SK-N-SH (cell line): Measurements from ENCODE around the gene TRAPPC6A. TPM values are rescaled to one million over a fixed set of nuclear protein-coding genes. Genes with fewer than 3 reads are reported as not detected.

Experiments
- CTCF ChIA-PET: fragments of 300-600, 350-600 bp; formaldehyde crosslinking; extraction: SDS; loops from one replicate; lab custom pipeline; 2021; lab: Yijun Ruan, JAX
- POLR2A ChIA-PET: fragments of 350-600 bp; sonication (Branson Sonifier 250); formaldehyde crosslinking; extraction: SDS; loops from one replicate; lab custom pipeline; 2020; ENCODE audit warnings: antibody characterized with exemption, inconsistent platforms; lab: Yijun Ruan, JAX
- DNase-seq: peaks from one replicate; pipeline ENCODE4 v3.0.0; 2012
- H2AFZ ChIP-seq: fragments of 200-600 bp; sonication (generic); 2 replicates; pipeline ENCODE4 v1.8.1; 2016; ENCODE audit warnings: antibody characterized with exemption, mild to moderate bottlenecking, low read depth
- H3F3A ChIP-seq: fragments of 200-600 bp; sonication (generic); replicated peaks from 2 replicates; pipeline ENCODE3; 2016; ENCODE audit warnings: antibody characterized with exemption, mild to moderate bottlenecking; ENCODE audit not compliant: insufficient read depth
- H3K27ac ChIP-seq, 2 experiments: fragments of 200-500 bp in 1 of 2; fragments of 200-600 bp in 1 of 2; sonication (Bioruptor generic) in 1 of 2; sonication (generic), shearing (Covaris generic) in 1 of 2; 2 replicates each; pipeline versions ENCODE4 v1.5.1 to v1.6.1; 2014 to 2016; ENCODE audit warnings: low read depth in 2 of 2, inconsistent platforms in 1 of 2, low read length in 1 of 2, mild to moderate bottlenecking in 1 of 2, mixed read lengths in 1 of 2
- H3K27me3 ChIP-seq: fragments of 200-600 bp; sonication (generic), shearing (Covaris generic); 2 replicates; pipeline ENCODE4 v1.6.1; 2016; ENCODE audit warnings: mixed run types; ENCODE audit not compliant: insufficient read depth
- H3K36me3 ChIP-seq, 2 experiments: fragments of 200-500 bp in 1 of 2; fragments of 200-600 bp in 1 of 2; sonication (Bioruptor generic) in 1 of 2; sonication (generic) in 1 of 2; replicated peaks in 1 of 2; 2 replicates each; pipeline versions ENCODE3 to v1.5.1; 2014 to 2016; ENCODE audit warnings: low read length in 1 of 2, mild to moderate bottlenecking in 1 of 2; ENCODE audit not compliant: insufficient read depth in 2 of 2, control insufficient read depth in 1 of 2
- H3K4me1 ChIP-seq, 2 experiments: fragments of 200-500 bp in 1 of 2; fragments of 200-600 bp in 1 of 2; sonication (Bioruptor generic) in 1 of 2; sonication (generic), shearing (Covaris generic) in 1 of 2; 2 replicates each; pipeline versions ENCODE4 v1.5.1 to v1.6.1; 2014 to 2016; ENCODE audit warnings: low read depth in 1 of 2, low read length in 1 of 2, mixed run types in 1 of 2; ENCODE audit not compliant: insufficient read depth in 2 of 2, control insufficient read depth in 1 of 2
- H3K4me2 ChIP-seq: fragments of 200-600 bp; sonication (generic), shearing (Covaris generic); 2 replicates; pipeline ENCODE4 v1.6.1; 2017; ENCODE audit warnings: mixed run types
- H3K4me3 ChIP-seq, 2 experiments: fragments of 200-500 bp in 1 of 2; fragments of 200-600 bp in 1 of 2; sonication (Bioruptor generic) in 1 of 2; sonication (generic), shearing (Covaris generic) in 1 of 2; 2 replicates each; pipeline versions ENCODE4 v1.5.1 to v1.8.1; 2014 to 2016; ENCODE audit warnings: low read depth in 2 of 2, inconsistent platforms in 1 of 2, low read length in 1 of 2, mild to moderate bottlenecking in 1 of 2, mixed read lengths in 1 of 2, moderate library complexity in 1 of 2
- H3K79me2 ChIP-seq: fragments of 200-600 bp; sonication (generic); 2 replicates; pipeline ENCODE4 v1.8.1; 2017; ENCODE audit warnings: mild to moderate bottlenecking; ENCODE audit not compliant: insufficient read depth
- H3K9ac ChIP-seq: fragments of 200-600 bp; sonication (generic); 2 replicates; pipeline ENCODE4 v1.6.1; 2017; ENCODE audit warnings: mixed run types
- H3K9me2 ChIP-seq: fragments of 200-600 bp; sonication (generic); 2 replicates; pipeline ENCODE4 v1.6.1; 2017; ENCODE audit warnings: mixed run types
- H3K9me3 ChIP-seq: fragments of 200-600 bp; sonication (generic); 2 replicates; pipeline ENCODE4 v1.6.1; 2017; ENCODE audit warnings: mixed run types, mild to moderate bottlenecking, moderate library complexity
- H4K20me1 ChIP-seq: fragments of 200-600 bp; sonication (generic); 2 replicates; pipeline ENCODE4 v1.6.1; 2017; ENCODE audit warnings: mild to moderate bottlenecking, mixed run types; ENCODE audit not compliant: insufficient read depth
- CHD2 ChIP-seq: fragments of 150-350 bp; IDR thresholded peaks from 2 replicates; pipeline ENCODE4 v1.6.1; 2018; ENCODE audit warnings: low read length; ENCODE audit not compliant: partially characterized antibody
- ELF1 ChIP-seq: IDR thresholded peaks from 2 replicates; pipeline ENCODE4 v1.4.0; 2012
- EZH2phosphoT487 ChIP-seq: fragments of 200-600 bp; sonication (generic); IDR thresholded peaks from 2 replicates; pipeline ENCODE4 v1.6.1; 2017; ENCODE audit warnings: low read depth, mixed run types, mild to moderate bottlenecking, antibody characterized with exemption, moderate library complexity, borderline replicate concordance
- FOXJ3 ChIP-seq: sonication (generic); formaldehyde crosslinking; IDR thresholded peaks from 2 replicates; pipeline ENCODE4 v1.5.1; 2020; ENCODE audit warnings: mild to moderate bottlenecking, missing genetic modification reagents
- FOXM1 ChIP-seq: IDR thresholded peaks from 2 replicates; pipeline ENCODE4 v1.4.0; 2012; ENCODE audit warnings: low read depth, mild to moderate bottlenecking
- GABPA ChIP-seq: IDR thresholded peaks from 2 replicates; pipeline ENCODE4 v1.4.0; 2012; ENCODE audit warnings: low read depth, mild to moderate bottlenecking
- IRF3 ChIP-seq: fragments of 150-350 bp; IDR thresholded peaks from 2 replicates; pipeline ENCODE4 v1.6.1; 2016; ENCODE audit warnings: mild to moderate bottlenecking, low read depth, low read length
- JUND ChIP-seq: IDR thresholded peaks from 2 replicates; pipeline ENCODE4 v1.4.0; 2012
- MXI1 ChIP-seq: IDR thresholded peaks from 2 replicates; pipeline ENCODE4 v1.6.1; 2012; ENCODE audit warnings: mild to moderate bottlenecking, low read depth, low read length, improper control_type of control experiment
- POLR2AphosphoS5 ChIP-seq: IDR thresholded peaks from 2 replicates; pipeline ENCODE4 v1.6.1; 2012; ENCODE audit warnings: low read depth, low read length
- RAD21 ChIP-seq: IDR thresholded peaks from 2 replicates; pipeline ENCODE4 v1.6.1; 2012; ENCODE audit warnings: mild to moderate bottlenecking, low read length
- RCOR1 ChIP-seq: fragments of 150-350 bp; IDR thresholded peaks from 2 replicates; pipeline ENCODE4 v1.6.1; 2017; ENCODE audit warnings: antibody characterized with exemption, low read length
- RFX5 ChIP-seq: IDR thresholded peaks from 2 replicates; pipeline ENCODE4 v1.6.1; 2012; ENCODE audit warnings: mild to moderate bottlenecking, improper control_type of control experiment, low read length
- SMC3 ChIP-seq: IDR thresholded peaks from 2 replicates; pipeline ENCODE4 v1.6.1; 2012; ENCODE audit warnings: low read depth, low read length, improper control_type of control experiment
- USF2 ChIP-seq: fragments of 150-350 bp; IDR thresholded peaks from 2 replicates; pipeline ENCODE4 v1.6.1; 2017; ENCODE audit warnings: antibody characterized with exemption, low read length, low read depth, borderline replicate concordance
- WGBS: methylation state at CpG from one replicate; pipeline ENCODE4 v1.1.6; 2017; ENCODE audit warnings: low lambda C conversion rate; 5-methylcytosine and 5-hydroxymethylcytosine counted together
- polyA plus RNA-seq, 3 experiments: library from polyadenylated mRNA; depleted of rRNA; stranded (reverse); fragments of >200 nt; gene quantifications; 2 replicates each; pipeline ENCODE4 v1.2.3, GENCODE V29; 2012
- TF ChIP-seq, protein P1 (sequence below): fragments of 200-600 bp; sonication (generic); IDR thresholded peaks from 2 replicates; pipeline ENCODE4 v1.6.1; 2017; ENCODE audit warnings: antibody characterized with exemption, mild to moderate bottlenecking, moderate library complexity

The TRAPPC6A gene
- polyA plus RNA-seq, 1 of the 3 experiments (the other 2 are of a cell fraction) = 59.0 TPM

GRCh38 chr19:45122832-45123231 lies 55.2 kb downstream of the TRAPPC6A start:
- H3K4me2 ChIP-seq = no peak overlapping the region
- H3K36me3 ChIP-seq = no peaks in the 10 kb centered on the region
- H3F3A ChIP-seq = no peaks in the 10 kb centered on the region
- H3K9ac ChIP-seq = no peak overlapping the region
- H3K4me3 ChIP-seq = no peak overlapping the region
- H3K4me1 ChIP-seq = peaks cover 0 to 24% of the 10 kb centered on the region in 2 experiments; a peak in 1 of 4 replicates
- no peak overlapping the region; a peak in 1 of 4 replicates for H3K27ac ChIP-seq
- no peak for DNase-seq
- POLR2A ChIA-PET = no interaction called here
- H3K9me3 ChIP-seq = no peaks in the 10 kb centered on the region
- no peaks in the 10 kb centered on the region for H3K27me3 ChIP-seq
- H4K20me1 ChIP-seq = peaks cover 84% of the 10 kb centered on the region
- no peaks in the 10 kb centered on the region for H3K9me2 ChIP-seq
- TF ChIP-seq FOXJ3 (no peak), IRF3 (no peak), SMC3 (no peak), CHD2 (no peak), RCOR1 (no peak), RFX5 (no peak), USF2 (no peak), EZH2phosphoT487 (no peak), GABPA (no peak), FOXM1 (no peak), POLR2AphosphoS5 (no peak), RAD21 (no peak), JUND (no peak), MXI1 (no peak)
- H3K79me2 ChIP-seq = peaks cover 78% of the 10 kb centered on the region
- CTCF ChIA-PET = interaction anchor here (0.6 to 1.3 kb wide), 3 partner anchors 29 to 78 kb away, joined by 3 to 4 read pairs (median 3); no protein-coding TSS in a partner anchor
- H2AFZ ChIP-seq = no peak overlapping the region
- 92% methylated on average over 6 of the region's 6 CpGs for WGBS

GRCh38 chr19:45121827-45122345 lies 56.2 kb downstream of the TRAPPC6A start:
- ChIA-PET CTCF (interaction anchor here (1.3 kb wide), 1 partner anchor 79 kb away, joined by 3 read pairs; no protein-coding TSS in a partner anchor), POLR2A (no interaction called here)
- Histone ChIP-seq H3K4me3 (no peak overlapping the region), H3K9me2 (no peaks in the 10 kb centered on the region), H2AFZ (no peak overlapping the region), H4K20me1 (peaks cover 87% of the 10 kb centered on the region), H3K27me3 (no peaks in the 10 kb centered on the region), H3F3A (no peaks in the 10 kb centered on the region), H3K36me3 (no peaks in the 10 kb centered on the region), H3K9ac (no peak overlapping the region), H3K27ac (no peak overlapping the region), H3K4me2 (no peak overlapping the region), H3K79me2 (peaks cover 71% of the 10 kb centered on the region), H3K4me1 (peaks cover 0 to 24% of the 10 kb centered on the region in 2 experiments; a peak in 1 of 4 replicates), H3K9me3 (no peaks in the 10 kb centered on the region)
- no peak for DNase-seq
- WGBS = 91% methylated on average over 5 of the region's 11 CpGs
- no peak for TF ChIP-seq ELF1
- no peak for TF ChIP-seq FOXM1
- TF ChIP-seq, protein P1, sequence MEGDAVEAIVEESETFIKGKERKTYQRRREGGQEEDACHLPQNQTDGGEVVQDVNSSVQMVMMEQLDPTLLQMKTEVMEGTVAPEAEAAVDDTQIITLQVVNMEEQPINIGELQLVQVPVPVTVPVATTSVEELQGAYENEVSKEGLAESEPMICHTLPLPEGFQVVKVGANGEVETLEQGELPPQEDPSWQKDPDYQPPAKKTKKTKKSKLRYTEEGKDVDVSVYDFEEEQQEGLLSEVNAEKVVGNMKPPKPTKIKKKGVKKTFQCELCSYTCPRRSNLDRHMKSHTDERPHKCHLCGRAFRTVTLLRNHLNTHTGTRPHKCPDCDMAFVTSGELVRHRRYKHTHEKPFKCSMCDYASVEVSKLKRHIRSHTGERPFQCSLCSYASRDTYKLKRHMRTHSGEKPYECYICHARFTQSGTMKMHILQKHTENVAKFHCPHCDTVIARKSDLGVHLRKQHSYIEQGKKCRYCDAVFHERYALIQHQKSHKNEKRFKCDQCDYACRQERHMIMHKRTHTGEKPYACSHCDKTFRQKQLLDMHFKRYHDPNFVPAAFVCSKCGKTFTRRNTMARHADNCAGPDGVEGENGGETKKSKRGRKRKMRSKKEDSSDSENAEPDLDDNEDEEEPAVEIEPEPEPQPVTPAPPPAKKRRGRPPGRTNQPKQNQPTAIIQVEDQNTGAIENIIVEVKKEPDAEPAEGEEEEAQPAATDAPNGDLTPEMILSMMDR = no peak
- no peak for TF ChIP-seq IRF3
- no peak for TF ChIP-seq GABPA
